WTC11 (cell line): ENCODE data around the gene BPGM. TPM values are rescaled to one million over a fixed set of nuclear protein-coding genes. Genes with fewer than 3 reads are reported as not detected.

ENCODE experiments used
- ATAC-seq: fragments of 200-7000 bp; cut with Tn5 transposase; 2 replicates; pipeline ENCODE4 v1.10.0; 2021; ENCODE audit warnings: mild to moderate bottlenecking, moderate library complexity
- CTCF ChIA-PET: fragments of 300-600 bp; sonication (Branson Sonifier 250); formaldehyde crosslinking; loops from one replicate; lab custom pipeline; 2021; ENCODE audit warnings: antibody characterized with exemption; lab: Charles Lee
- POLR2A ChIA-PET: fragments of 350-600 bp; sonication (Branson Sonifier 250); formaldehyde crosslinking; loops from one replicate; lab custom pipeline; 2021; ENCODE audit warnings: antibody characterized with exemption; lab: Charles Lee
- DNase-seq: peaks from one replicate; pipeline ENCODE4 v3.0.0; 2021; ENCODE audit warnings: low spot score
- H3K27ac Mint-ChIP-seq: 2 replicates; pipeline ENCODE4 v1.8.0; 2021; ENCODE audit warnings: mixed read lengths
- H3K27me3 Mint-ChIP-seq: 2 replicates; pipeline ENCODE4 v1.8.0; 2021; ENCODE audit warnings: low read depth, mild to moderate bottlenecking, moderate library complexity, mixed read lengths
- H3K36me3 Mint-ChIP-seq: 2 replicates; pipeline ENCODE4 v1.8.0; 2021; ENCODE audit warnings: mixed read lengths
- H3K4me1 Mint-ChIP-seq: 2 replicates; pipeline ENCODE4 v1.8.0; 2022; ENCODE audit warnings: mixed read lengths
- H3K4me3 Mint-ChIP-seq: 2 replicates; pipeline ENCODE4 v1.8.0; 2021; ENCODE audit warnings: mild to moderate bottlenecking, moderate library complexity, mixed read lengths
- H3K9me3 Mint-ChIP-seq: 2 replicates; pipeline ENCODE4 v1.8.0; 2021; ENCODE audit warnings: mixed read lengths
- CBFB ChIP-seq: sonication (generic); formaldehyde crosslinking; IDR thresholded peaks from 2 replicates; pipeline ENCODE4 v1.8.1; 2022; ENCODE audit warnings: mild to moderate bottlenecking, low read depth, missing genetic modification reagents
- EMX1 ChIP-seq: fragments of 250-450 bp; sonication (Bioruptor Pico); IDR thresholded peaks from 2 replicates; pipeline ENCODE4 v1.8.0; 2021; ENCODE audit warnings: mild to moderate bottlenecking
- NFYB ChIP-seq: sonication (generic); formaldehyde crosslinking; conservative IDR thresholded peaks from 2 replicates; pipeline ENCODE4 v1.8.0; 2022; ENCODE audit warnings: low read depth, missing genetic modification reagents
- NR1H2 ChIP-seq: sonication (generic); formaldehyde crosslinking; IDR thresholded peaks from 2 replicates; pipeline ENCODE4 v1.9.0; 2021; ENCODE audit warnings: mild to moderate bottlenecking, moderate library complexity, missing genetic modification reagents
- NR2C2 ChIP-seq: sonication (generic); formaldehyde crosslinking; IDR thresholded peaks from 2 replicates; pipeline ENCODE4 v1.8.0; 2022; ENCODE audit warnings: mild to moderate bottlenecking, missing genetic modification reagents
- SMAD4 ChIP-seq: sonication (generic); formaldehyde crosslinking; IDR thresholded peaks from 2 replicates; pipeline ENCODE4 v1.8.0; 2022; ENCODE audit warnings: mild to moderate bottlenecking, missing genetic modification reagents
- ZNF232 ChIP-seq: sonication (generic); formaldehyde crosslinking; IDR thresholded peaks from 2 replicates; pipeline ENCODE4 v1.8.0; 2022; ENCODE audit warnings: mild to moderate bottlenecking, missing genetic modification reagents
- ZNF423 ChIP-seq: fragments of 250-450 bp; sonication (Bioruptor Pico); IDR thresholded peaks from 2 replicates; pipeline ENCODE4 v2.1.2; 2022; ENCODE audit warnings: mild to moderate bottlenecking, moderate library complexity
- total RNA-seq: library from RNA; stranded (reverse); gene quantifications from 3 replicates; pipeline ENCODE4 v1.2.3, GENCODE V29; 2021
- TF ChIP-seq, protein P1 (sequence below): sonication (generic); formaldehyde crosslinking; IDR thresholded peaks from 2 replicates; pipeline ENCODE4 v1.8.1; 2023; ENCODE audit warnings: mild to moderate bottlenecking, missing genetic modification reagents, borderline replicate concordance
- TF ChIP-seq, protein P2 (sequence below): sonication (generic); formaldehyde crosslinking; IDR thresholded peaks from 2 replicates; pipeline ENCODE4 v1.8.1; 2023; ENCODE audit warnings: mild to moderate bottlenecking, missing genetic modification reagents
- TF ChIP-seq, protein P3 (sequence below): fragments of 250-450 bp; sonication (Bioruptor Pico); IDR thresholded peaks from 2 replicates; pipeline ENCODE4 v1.8.0; 2021; ENCODE audit warnings: mild to moderate bottlenecking
- TF ChIP-seq, protein P4 (sequence below): sonication (generic); formaldehyde crosslinking; IDR thresholded peaks from 2 replicates; pipeline ENCODE4 v1.8.1; 2022; ENCODE audit warnings: low read depth, missing genetic modification reagents, borderline replicate concordance
- TF ChIP-seq, protein P5 (sequence below): fragments of 250-450 bp; sonication (Bioruptor Pico); IDR thresholded peaks from 2 replicates; pipeline ENCODE4 v2.1.2; 2022; ENCODE audit warnings: mild to moderate bottlenecking, moderate library complexity
- TF ChIP-seq, protein P6 (sequence below): fragments of 250-450 bp; sonication (Bioruptor Pico); IDR thresholded peaks from 2 replicates; pipeline ENCODE4 v1.9.0; 2021; ENCODE audit warnings: mild to moderate bottlenecking
- TF ChIP-seq, protein P7 (sequence below): sonication (generic); formaldehyde crosslinking; IDR thresholded peaks from 2 replicates; pipeline ENCODE4 v1.8.0; 2022; ENCODE audit warnings: mild to moderate bottlenecking, missing genetic modification reagents

The BPGM gene
- total RNA-seq, 1 experiment from 2014 or later, result 14.6 TPM

DNA sequence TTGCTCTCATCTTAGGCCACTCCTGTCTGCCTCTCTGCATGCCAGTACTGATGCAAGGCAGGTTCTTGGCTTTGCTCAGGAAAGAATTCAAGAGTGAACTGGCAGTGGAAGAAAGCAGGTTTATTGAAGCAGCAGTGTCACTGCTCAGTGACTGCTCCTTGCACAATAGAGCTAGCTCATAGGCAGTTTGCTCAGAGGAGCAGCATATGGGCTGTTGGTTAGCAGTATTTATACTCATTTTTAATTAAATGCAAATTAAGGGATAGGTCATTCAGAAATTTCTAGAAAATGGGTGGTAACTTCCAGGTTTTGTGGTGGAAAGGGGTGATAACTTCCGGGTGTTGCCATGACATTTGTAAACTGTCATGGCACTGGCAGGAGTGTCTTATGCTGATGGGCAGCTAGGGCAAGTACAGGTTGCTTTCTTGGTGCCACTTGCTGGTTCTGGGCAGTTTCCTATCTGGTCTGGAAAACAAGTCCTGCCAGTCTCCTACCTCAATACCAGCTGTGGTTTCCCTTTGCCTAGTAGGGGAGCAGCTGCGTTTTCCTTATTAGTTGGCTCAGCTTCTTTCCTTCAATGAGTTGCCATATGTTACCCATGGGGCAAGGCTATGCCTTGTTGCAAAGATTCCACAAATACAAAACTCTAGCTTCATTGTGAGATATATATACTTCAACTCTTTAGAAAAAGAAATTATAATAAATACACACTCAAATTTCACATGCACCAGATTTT, 68.0 kb downstream of the BPGM start (continued):
- TF ChIP-seq, protein P1, sequence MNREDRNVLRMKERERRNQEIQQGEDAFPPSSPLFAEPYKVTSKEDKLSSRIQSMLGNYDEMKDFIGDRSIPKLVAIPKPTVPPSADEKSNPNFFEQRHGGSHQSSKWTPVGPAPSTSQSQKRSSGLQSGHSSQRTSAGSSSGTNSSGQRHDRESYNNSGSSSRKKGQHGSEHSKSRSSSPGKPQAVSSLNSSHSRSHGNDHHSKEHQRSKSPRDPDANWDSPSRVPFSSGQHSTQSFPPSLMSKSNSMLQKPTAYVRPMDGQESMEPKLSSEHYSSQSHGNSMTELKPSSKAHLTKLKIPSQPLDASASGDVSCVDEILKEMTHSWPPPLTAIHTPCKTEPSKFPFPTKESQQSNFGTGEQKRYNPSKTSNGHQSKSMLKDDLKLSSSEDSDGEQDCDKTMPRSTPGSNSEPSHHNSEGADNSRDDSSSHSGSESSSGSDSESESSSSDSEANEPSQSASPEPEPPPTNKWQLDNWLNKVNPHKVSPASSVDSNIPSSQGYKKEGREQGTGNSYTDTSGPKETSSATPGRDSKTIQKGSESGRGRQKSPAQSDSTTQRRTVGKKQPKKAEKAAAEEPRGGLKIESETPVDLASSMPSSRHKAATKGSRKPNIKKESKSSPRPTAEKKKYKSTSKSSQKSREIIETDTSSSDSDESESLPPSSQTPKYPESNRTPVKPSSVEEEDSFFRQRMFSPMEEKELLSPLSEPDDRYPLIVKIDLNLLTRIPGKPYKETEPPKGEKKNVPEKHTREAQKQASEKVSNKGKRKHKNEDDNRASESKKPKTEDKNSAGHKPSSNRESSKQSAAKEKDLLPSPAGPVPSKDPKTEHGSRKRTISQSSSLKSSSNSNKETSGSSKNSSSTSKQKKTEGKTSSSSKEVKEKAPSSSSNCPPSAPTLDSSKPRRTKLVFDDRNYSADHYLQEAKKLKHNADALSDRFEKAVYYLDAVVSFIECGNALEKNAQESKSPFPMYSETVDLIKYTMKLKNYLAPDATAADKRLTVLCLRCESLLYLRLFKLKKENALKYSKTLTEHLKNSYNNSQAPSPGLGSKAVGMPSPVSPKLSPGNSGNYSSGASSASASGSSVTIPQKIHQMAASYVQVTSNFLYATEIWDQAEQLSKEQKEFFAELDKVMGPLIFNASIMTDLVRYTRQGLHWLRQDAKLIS (CRISPR knock-in tag), result no peak
- TF ChIP-seq EMX1, result no peak
- TF ChIP-seq SMAD4, result no peak
- TF ChIP-seq, protein P2, sequence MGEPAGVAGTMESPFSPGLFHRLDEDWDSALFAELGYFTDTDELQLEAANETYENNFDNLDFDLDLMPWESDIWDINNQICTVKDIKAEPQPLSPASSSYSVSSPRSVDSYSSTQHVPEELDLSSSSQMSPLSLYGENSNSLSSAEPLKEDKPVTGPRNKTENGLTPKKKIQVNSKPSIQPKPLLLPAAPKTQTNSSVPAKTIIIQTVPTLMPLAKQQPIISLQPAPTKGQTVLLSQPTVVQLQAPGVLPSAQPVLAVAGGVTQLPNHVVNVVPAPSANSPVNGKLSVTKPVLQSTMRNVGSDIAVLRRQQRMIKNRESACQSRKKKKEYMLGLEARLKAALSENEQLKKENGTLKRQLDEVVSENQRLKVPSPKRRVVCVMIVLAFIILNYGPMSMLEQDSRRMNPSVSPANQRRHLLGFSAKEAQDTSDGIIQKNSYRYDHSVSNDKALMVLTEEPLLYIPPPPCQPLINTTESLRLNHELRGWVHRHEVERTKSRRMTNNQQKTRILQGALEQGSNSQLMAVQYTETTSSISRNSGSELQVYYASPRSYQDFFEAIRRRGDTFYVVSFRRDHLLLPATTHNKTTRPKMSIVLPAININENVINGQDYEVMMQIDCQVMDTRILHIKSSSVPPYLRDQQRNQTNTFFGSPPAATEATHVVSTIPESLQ, result no peak
- TF ChIP-seq, protein P3, sequence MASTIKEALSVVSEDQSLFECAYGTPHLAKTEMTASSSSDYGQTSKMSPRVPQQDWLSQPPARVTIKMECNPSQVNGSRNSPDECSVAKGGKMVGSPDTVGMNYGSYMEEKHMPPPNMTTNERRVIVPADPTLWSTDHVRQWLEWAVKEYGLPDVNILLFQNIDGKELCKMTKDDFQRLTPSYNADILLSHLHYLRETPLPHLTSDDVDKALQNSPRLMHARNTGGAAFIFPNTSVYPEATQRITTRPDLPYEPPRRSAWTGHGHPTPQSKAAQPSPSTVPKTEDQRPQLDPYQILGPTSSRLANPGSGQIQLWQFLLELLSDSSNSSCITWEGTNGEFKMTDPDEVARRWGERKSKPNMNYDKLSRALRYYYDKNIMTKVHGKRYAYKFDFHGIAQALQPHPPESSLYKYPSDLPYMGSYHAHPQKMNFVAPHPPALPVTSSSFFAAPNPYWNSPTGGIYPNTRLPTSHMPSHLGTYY (CRISPR knock-in tag), result no peak
- no peak for TF ChIP-seq NR1H2 (CRISPR knock-in tag)
- TF ChIP-seq, protein P4, sequence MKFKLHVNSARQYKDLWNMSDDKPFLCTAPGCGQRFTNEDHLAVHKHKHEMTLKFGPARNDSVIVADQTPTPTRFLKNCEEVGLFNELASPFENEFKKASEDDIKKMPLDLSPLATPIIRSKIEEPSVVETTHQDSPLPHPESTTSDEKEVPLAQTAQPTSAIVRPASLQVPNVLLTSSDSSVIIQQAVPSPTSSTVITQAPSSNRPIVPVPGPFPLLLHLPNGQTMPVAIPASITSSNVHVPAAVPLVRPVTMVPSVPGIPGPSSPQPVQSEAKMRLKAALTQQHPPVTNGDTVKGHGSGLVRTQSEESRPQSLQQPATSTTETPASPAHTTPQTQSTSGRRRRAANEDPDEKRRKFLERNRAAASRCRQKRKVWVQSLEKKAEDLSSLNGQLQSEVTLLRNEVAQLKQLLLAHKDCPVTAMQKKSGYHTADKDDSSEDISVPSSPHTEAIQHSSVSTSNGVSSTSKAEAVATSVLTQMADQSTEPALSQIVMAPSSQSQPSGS (CRISPR knock-in tag), result no peak
- no peak for TF ChIP-seq CBFB

DNA sequence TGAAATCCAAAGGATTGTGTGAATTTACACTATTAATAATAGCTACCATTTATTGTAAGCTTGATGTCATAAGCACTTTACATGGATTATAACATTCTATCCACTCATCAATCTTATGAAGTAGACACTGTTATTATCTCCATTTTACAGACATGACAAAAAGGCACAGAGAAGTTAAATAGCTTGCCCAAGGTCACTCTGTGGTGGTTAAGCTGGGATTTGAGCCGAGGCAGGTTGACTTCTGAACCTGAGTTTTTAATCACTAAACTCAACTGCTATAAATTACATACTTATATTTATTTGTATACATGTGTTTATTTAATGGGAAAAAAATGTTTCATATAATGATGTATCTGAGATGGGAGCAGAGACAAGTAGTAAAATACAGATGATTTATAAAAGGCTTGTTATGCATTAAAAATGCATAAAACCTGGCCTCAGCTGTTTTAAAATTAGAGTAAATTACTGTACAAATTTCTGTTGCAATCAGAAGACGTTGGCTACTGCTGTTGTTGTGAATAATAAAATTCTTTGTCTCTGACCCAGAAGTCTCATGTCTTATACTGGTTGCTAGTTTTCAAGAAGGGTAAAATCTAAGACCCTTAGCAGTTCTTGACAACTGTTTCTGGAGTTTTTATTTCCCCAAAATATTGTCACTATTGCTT, 71.7 kb downstream of the BPGM start:
- Mint-ChIP-seq H3K9me3 (no peaks in the 10 kb centered on the region), H3K27ac (no peak overlapping the region), H3K4me1 (no peaks in the 10 kb centered on the region), H3K27me3 (no peaks in the 10 kb centered on the region), H3K4me3 (no peak overlapping the region), H3K36me3 (no peaks in the 10 kb centered on the region)
- ChIA-PET POLR2A (no interaction called here), CTCF (interaction anchor here (1.1 kb wide), 1 partner anchor 268 kb away, joined by 3 read pairs; the partner anchor contains the start of gene AGBL3)
- ATAC-seq, result no peak
- no peak for DNase-seq
- TF ChIP-seq, protein P5, sequence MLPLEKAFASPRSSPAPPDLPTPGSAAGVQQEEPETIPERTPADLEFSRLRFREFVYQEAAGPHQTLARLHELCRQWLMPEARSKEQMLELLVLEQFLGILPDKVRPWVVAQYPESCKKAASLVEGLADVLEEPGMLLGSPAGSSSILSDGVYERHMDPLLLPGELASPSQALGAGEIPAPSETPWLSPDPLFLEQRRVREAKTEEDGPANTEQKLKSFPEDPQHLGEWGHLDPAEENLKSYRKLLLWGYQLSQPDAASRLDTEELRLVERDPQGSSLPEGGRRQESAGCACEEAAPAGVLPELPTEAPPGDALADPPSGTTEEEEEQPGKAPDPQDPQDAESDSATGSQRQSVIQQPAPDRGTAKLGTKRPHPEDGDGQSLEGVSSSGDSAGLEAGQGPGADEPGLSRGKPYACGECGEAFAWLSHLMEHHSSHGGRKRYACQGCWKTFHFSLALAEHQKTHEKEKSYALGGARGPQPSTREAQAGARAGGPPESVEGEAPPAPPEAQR (CRISPR knock-in tag), result no peak
- TF ChIP-seq, protein P6, sequence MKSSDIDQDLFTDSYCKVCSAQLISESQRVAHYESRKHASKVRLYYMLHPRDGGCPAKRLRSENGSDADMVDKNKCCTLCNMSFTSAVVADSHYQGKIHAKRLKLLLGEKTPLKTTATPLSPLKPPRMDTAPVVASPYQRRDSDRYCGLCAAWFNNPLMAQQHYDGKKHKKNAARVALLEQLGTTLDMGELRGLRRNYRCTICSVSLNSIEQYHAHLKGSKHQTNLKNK (CRISPR knock-in tag), result no peak
- TF ChIP-seq NR2C2 (CRISPR knock-in tag) (no peak), ZNF232 (CRISPR knock-in tag) (no peak), ZNF423 (CRISPR knock-in tag) (no peak), NFYB (CRISPR knock-in tag) (no peak)
- TF ChIP-seq, protein P4 (CRISPR knock-in tag), result no peak
- TF ChIP-seq, protein P7, sequence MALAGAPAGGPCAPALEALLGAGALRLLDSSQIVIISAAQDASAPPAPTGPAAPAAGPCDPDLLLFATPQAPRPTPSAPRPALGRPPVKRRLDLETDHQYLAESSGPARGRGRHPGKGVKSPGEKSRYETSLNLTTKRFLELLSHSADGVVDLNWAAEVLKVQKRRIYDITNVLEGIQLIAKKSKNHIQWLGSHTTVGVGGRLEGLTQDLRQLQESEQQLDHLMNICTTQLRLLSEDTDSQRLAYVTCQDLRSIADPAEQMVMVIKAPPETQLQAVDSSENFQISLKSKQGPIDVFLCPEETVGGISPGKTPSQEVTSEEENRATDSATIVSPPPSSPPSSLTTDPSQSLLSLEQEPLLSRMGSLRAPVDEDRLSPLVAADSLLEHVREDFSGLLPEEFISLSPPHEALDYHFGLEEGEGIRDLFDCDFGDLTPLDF (CRISPR knock-in tag), result no peak
- TF ChIP-seq, protein P1 (CRISPR knock-in tag), result no peak
